Activated CD4-positive, alpha-beta memory T cell treated with anti-CD3 and anti-CD28 coated beads, Interleukin-2, amount 10 ng/mL, durations not matched to agents 7 days and 5 days (primary cell): ENCODE results near the gene SST. TPM values are rescaled to one million over a fixed set of nuclear protein-coding genes. Genes with fewer than 3 reads are reported as not detected.

Source experiments
- total RNA-seq, 2 experiments: library from RNA; stranded (reverse); gene quantifications; one replicate each; pipeline ENCODE4 v1.2.3, GENCODE V29; 2021

The SST gene
- total RNA-seq, 2 experiments from 2014 or later, result not detected

Other genes with a start within 250 kb of the SST start
- not detected for gene RTP2, start 32.2 kb upstream of the SST start, total RNA-seq
- 10 to 100 TPM; 30.4 to 33.4 TPM for gene BCL6, start 75.1 kb upstream of the SST start, total RNA-seq